ENCODE data around the gene INSR.
"Not testable (repeated sequence)": the region's sequence is repeated elsewhere in the genome, so short reads cannot be mapped to it uniquely, and the experiment has no call there.

INSR gene

DNA sequence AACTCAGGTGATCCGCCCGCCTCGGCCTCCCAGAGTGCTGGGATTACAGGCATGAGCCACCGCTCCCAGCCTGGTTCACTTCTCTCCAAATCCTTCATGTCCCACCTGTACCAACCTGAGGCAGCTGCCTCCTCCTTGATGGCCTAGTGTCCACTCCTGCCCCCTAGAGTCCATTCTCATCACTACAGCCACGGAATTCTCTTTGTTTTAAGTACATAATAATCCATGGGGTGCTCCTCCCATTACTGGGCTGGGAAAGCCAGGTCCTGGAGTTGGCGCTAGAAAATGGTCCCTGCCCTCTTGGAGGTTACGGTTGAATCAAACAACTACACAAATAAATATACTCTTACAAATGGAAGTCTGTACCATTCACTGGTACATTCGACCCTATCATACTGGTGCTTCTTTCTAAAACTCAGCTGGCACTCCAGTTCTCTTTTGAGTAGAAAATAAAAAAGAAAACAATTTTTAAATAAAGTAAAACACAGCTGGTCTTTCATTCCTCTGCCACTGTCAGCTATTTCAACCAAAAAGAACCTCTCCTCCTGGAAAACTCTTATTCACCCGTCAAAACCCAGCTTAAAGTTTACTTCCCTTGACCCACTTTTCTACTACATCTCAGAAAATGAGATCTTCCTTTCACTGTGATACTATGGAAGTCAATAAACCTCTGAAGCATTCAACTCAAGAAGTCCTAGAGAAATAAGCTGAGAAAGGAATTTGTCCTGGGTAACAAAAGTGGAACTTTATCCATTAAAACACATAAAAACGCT is 32.1 kb upstream of the INSR start:
- intact Hi-C loops (cut with DNase I; ENCODE audit: low total_unique reads), result no loop called here
- no peaks in the 10 kb centered on the region for H3K36me3 ChIP-seq
- DNase-seq, result peak in 1 of 2 donors; percentile 32
- H3K4me1 ChIP-seq, result peaks cover 0 to 4% (median 2%) of the 10 kb centered on the region in 4 donors
- H3K27ac ChIP-seq, result no peak overlapping the region
- TF ChIP-seq CTCF (IDR thresholded peaks at IDR 0.05), result peak; percentile 19 to 22
- H3K4me3 ChIP-seq, result no peak overlapping the region
- H3K27me3 ChIP-seq, result no peaks in the 10 kb centered on the region
- H3K9me3 ChIP-seq, result peaks cover 0 to 7% (median 0%) of the 10 kb centered on the region in 3 donors

DNA sequence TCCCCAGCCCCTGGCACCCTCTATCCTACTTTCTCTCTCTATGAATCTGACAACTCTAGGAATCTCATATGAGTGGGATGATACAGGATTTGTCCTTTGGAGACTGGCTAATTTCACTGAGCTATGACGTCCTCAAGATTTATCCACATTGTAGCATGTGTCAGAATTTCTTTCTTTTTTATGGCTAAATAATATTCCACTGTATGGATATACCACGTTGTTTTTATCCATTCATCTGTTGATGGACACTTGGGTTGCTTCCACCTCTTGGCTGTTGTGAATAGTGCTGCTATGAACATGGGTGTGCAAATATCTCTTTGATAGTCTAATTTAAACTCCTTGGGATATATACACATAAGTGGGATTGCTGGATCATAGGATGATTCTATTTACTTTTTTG is 24.0 kb upstream of the INSR start:
- Histone ChIP-seq H3K4me1 (peaks cover 0 to 11% (median 3%) of the 10 kb centered on the region in 4 donors), H3K4me3 (no peak overlapping the region), H3K27me3 (no peaks in the 10 kb centered on the region), H3K36me3 (no peaks in the 10 kb centered on the region), H3K27ac (no peak overlapping the region), H3K9me3 (peaks cover 0 to 6% (median 0%) of the 10 kb centered on the region in 3 donors)
- TF ChIP-seq CTCF (IDR thresholded peaks at IDR 0.05), result no peak
- DNase-seq, result no peak
- intact Hi-C loops (cut with DNase I; ENCODE audit: low total_unique reads), result no loop called here

DNA sequence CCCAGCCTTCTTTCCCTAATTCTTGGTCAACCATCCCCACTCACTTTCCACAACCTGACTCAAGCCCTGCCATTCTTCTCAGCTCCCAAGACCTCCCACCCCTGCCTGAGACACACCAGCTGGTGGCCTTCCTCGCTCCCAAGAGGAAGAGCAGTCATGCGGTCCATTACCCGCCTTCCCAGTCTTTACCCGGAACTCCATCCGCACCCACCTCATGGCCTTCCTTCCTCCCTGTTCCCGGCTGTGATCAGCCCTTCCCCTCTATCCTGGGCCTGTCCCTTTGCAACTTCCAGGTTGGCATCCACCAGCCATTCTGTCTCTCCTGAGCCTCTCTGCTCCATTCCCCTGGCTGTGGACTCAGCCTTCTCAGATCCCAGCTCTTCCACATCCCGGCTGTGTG is 18.6 kb upstream of the INSR start:
- DNase-seq, result peak in 1 of 2 donors; percentile 19
- no peaks in the 10 kb centered on the region for H3K9me3 ChIP-seq
- H3K36me3 ChIP-seq, result no peaks in the 10 kb centered on the region
- H3K27me3 ChIP-seq, result no peaks in the 10 kb centered on the region
- H3K27ac ChIP-seq, result no peak overlapping the region
- no peak for TF ChIP-seq CTCF (IDR thresholded peaks at IDR 0.05)
- H3K4me1 ChIP-seq, result no peaks in the 10 kb centered on the region
- intact Hi-C loops (cut with DNase I; ENCODE audit: low total_unique reads), result no loop called here
- no peak overlapping the region for H3K4me3 ChIP-seq

DNA sequence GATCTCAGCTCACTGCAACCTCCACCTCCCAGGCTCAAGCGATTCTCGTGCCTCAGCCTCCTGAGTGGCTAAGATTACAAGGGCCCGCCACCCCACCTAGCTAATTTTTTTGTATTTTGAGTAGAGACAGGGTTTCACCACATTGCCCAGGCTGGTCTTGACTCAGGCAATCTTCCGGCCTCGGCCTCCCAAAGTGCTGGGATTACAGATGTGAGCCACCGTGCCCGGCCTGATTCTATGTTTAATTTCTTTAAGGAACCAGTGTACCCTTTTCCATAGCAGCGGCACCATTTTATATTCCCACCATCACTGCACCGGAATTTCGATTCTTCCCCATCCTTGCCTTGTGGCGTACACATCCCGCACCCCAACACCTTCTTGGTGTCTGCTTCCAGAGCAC is 17.7 kb upstream of the INSR start:
- peak in 1 of 2 donors; percentile 27 for DNase-seq
- Histone ChIP-seq H3K9me3 (no peaks in the 10 kb centered on the region), H3K4me3 (no peak overlapping the region), H3K36me3 (no peaks in the 10 kb centered on the region), H3K27ac (no peak overlapping the region), H3K4me1 (no peaks in the 10 kb centered on the region), H3K27me3 (no peaks in the 10 kb centered on the region)
- TF ChIP-seq CTCF (IDR thresholded peaks at IDR 0.05), result no peak
- intact Hi-C loops (cut with DNase I; ENCODE audit: low total_unique reads), result no loop called here

- H3K4me1 ChIP-seq; H3K36me3 ChIP-seq; intact Hi-C loops (cut with DNase I; ENCODE audit: low total_unique reads); H3K27ac ChIP-seq; H3K4me3 ChIP-seq; H3K9me3 ChIP-seq; H3K27me3 ChIP-seq: not testable (repeated sequence)
- DNase-seq, result peak in 1 of 2 donors; percentile 15
Observed at GRCh38 chr19:7308327-7308726, 14.1 kb upstream of the INSR start.

- Histone ChIP-seq H3K9me3 (no peaks in the 10 kb centered on the region), H3K27ac (no peak overlapping the region), H3K4me1 (no peaks in the 10 kb centered on the region), H3K27me3 (no peaks in the 10 kb centered on the region), H3K36me3 (no peaks in the 10 kb centered on the region), H3K4me3 (no peak overlapping the region)
- TF ChIP-seq CTCF (IDR thresholded peaks at IDR 0.05), result no peak
- intact Hi-C loops (cut with DNase I; ENCODE audit: low total_unique reads), result no loop called here
- peak in 1 of 2 donors; percentile 7 for DNase-seq
Observed at GRCh38 chr19:7307590-7308218, 13.5 kb upstream of the INSR start.

All from tibial artery (tissue), 4 donors.